ENCODE results near the gene RSPH6A. TPM values are rescaled to one million over a fixed set of nuclear protein-coding genes. Genes with fewer than 3 reads are reported as not detected.

Gene RSPH6A
- total and polyA plus RNA-seq, 10 of the 15 experiments (the other 5 are each of a cell fraction or from before 2014, with no cell fraction given): 0.03 to 0.41 (median 0.22) TPM; not detected in 4

GRCh38 chr19:45779231-45780145 lies 35.6 kb downstream of the RSPH6A start (continued):
- TF ChIP-seq DPF2 (IDR thresholded peaks at IDR 0.05) (peak; percentile 54; the same call in 1 of the 2 replicates), KLF5 (IDR thresholded peaks at IDR 0.05; ENCODE audit: partially characterized antibody) (no peak), POLR2A (IDR thresholded peaks at IDR 0.05; ENCODE audit: low read depth, low read length) (peak; percentile 67), HDAC6 (IDR thresholded peaks at IDR 0.05; ENCODE audit: unreplicated experiment) (no peak), HCFC1 (IDR thresholded peaks at IDR 0.05; ENCODE audit: low read length) (0 out of 2 replicates have a peak, but pooled peaks have one; percentile 11), IRF4 (IDR thresholded peaks at IDR 0.05; ENCODE audit: low read depth, low read length) (no peak), CEBPB (IDR thresholded peaks at IDR 0.05; ENCODE audit: borderline replicate concordance in 1 of 2, low read depth in 2 of 2, low read length in 2 of 2) (no peak), MEF2A (IDR thresholded peaks at IDR 0.05; ENCODE audit: insufficient read depth, low read depth, low read length) (no peak), SIX5 (IDR thresholded peaks at IDR 0.05; ENCODE audit: low read depth, low read length, severe bottlenecking) (no peak), ZBED1 (IDR thresholded peaks at IDR 0.05; ENCODE audit: borderline replicate concordance) (no peak), HDAC2 (IDR thresholded peaks at IDR 0.05) (no peak), MXI1 (IDR thresholded peaks at IDR 0.05; ENCODE audit: low read depth, low read length) (no peak), BRCA1 (IDR thresholded peaks at IDR 0.05; ENCODE audit: low read depth, low read length) (no peak), JUND (IDR thresholded peaks at IDR 0.05; ENCODE audit: low read depth, low read length) (no peak), ZSCAN29 (IDR thresholded peaks at IDR 0.05) (no peak), ZBTB4 (CRISPR knock-in tag; IDR thresholded peaks at IDR 0.05) (no peak), TCF12 (IDR thresholded peaks at IDR 0.05; ENCODE audit: low read depth, low read length) (0 out of 2 replicates have a peak, but pooled peaks have one; percentile 9), ZBTB33 (IDR thresholded peaks at IDR 0.05) (no peak), RUNX3 (IDR thresholded peaks at IDR 0.05; ENCODE audit: low read length) (no peak)
- TF ChIP-seq, protein P1, sequence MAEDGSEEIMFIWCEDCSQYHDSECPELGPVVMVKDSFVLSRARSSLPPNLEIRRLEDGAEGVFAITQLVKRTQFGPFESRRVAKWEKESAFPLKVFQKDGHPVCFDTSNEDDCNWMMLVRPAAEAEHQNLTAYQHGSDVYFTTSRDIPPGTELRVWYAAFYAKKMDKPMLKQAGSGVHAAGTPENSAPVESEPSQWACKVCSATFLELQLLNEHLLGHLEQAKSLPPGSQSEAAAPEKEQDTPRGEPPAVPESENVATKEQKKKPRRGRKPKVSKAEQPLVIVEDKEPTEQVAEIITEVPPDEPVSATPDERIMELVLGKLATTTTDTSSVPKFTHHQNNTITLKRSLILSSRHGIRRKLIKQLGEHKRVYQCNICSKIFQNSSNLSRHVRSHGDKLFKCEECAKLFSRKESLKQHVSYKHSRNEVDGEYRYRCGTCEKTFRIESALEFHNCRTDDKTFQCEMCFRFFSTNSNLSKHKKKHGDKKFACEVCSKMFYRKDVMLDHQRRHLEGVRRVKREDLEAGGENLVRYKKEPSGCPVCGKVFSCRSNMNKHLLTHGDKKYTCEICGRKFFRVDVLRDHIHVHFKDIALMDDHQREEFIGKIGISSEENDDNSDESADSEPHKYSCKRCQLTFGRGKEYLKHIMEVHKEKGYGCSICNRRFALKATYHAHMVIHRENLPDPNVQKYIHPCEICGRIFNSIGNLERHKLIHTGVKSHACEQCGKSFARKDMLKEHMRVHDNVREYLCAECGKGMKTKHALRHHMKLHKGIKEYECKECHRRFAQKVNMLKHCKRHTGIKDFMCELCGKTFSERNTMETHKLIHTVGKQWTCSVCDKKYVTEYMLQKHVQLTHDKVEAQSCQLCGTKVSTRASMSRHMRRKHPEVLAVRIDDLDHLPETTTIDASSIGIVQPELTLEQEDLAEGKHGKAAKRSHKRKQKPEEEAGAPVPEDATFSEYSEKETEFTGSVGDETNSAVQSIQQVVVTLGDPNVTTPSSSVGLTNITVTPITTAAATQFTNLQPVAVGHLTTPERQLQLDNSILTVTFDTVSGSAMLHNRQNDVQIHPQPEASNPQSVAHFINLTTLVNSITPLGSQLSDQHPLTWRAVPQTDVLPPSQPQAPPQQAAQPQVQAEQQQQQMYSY (CRISPR knock-in tag; IDR thresholded peaks at IDR 0.05): no peak
- TF ChIP-seq, protein P2, sequence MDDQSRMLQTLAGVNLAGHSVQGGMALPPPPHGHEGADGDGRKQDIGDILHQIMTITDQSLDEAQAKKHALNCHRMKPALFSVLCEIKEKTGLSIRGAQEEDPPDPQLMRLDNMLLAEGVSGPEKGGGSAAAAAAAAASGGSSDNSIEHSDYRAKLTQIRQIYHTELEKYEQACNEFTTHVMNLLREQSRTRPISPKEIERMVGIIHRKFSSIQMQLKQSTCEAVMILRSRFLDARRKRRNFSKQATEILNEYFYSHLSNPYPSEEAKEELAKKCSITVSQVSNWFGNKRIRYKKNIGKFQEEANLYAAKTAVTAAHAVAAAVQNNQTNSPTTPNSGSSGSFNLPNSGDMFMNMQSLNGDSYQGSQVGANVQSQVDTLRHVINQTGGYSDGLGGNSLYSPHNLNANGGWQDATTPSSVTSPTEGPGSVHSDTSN (IDR thresholded peaks at IDR 0.05; ENCODE audit: insufficient replicate concordance, low read depth, low read length): peak; percentile 74
